ENCODE results near the gene OR8K5.
"Not testable (repeated sequence)": the region's sequence is repeated elsewhere in the genome, so short reads cannot be mapped to it uniquely, and the experiment has no call there.

OR8K5 gene, protein sequence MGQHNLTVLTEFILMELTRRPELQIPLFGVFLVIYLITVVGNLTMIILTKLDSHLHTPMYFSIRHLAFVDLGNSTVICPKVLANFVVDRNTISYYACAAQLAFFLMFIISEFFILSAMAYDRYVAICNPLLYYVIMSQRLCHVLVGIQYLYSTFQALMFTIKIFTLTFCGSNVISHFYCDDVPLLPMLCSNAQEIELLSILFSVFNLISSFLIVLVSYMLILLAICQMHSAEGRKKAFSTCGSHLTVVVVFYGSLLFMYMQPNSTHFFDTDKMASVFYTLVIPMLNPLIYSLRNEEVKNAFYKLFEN

GRCh38 chr11:56160217-56160616, at the start of gene OR8K5:
Gene OR8K5 (minus strand): TSS chr11:56160317. CDS start chr11:56160317, 0 bp downstream.
- in situ Hi-C loops (cut with MboI; ENCODE audit: low sequenced_read_pairs) = no loop called here

DNA sequence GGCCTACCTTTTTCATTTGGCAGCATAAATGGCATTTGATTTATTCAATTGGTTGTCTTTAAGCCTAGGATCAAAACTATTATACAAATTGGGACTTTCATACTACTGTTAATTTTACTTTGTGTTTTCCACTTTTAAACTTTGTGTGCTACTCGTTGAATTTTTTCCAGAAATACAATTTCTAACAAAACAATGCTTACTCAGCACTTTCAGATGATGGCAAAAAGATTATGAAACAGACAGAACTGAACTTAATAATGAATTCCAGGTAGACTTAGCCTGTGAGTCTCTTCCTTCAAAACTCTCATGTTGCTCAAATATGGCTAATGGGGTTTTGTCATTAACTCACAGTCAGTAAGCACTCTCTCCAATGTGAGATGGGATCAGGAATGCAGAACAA, 47.7 kb upstream of the OR8K5 start:
- in situ Hi-C loops (cut with MboI; ENCODE audit: low sequenced_read_pairs) = no loop called here

DNA sequence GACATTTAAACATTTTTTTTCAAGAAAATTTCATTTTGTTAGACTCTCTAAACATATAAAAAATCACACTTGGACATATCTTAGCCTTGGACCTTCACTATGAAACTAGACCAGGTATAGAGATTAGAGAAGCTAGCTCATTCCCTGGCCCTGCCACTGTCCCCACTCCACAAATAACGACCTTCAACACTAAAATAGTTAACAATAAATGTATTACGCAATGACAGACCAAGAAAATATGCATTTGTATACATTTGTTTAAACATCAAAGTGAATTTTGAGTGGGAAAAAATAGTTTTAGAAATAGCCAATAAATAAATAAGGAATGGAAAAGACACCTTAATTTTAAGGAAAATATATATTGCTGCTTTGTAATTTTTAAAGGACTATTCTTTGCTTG, 37.2 kb upstream of the OR8K5 start:
- in situ Hi-C loops (cut with MboI; ENCODE audit: low sequenced_read_pairs) = no loop called here

DNA sequence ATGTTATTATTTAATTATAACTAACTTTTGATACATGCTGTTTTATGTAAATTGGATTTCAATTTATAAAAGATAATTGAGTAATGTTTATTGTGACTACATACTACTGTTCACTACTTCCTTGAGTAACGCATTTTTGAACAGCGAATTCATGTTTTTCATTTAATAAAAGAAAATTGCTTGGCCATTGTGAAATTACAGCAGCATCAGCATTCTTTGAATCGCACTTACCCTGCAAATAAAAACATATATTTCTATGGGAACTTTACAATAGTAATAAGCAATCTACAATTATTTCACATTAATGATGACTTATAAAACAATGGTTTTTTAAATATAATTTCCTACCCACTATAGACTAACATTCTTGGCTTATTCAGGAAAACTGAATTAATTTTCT, 36.6 kb upstream of the OR8K5 start:
- in situ Hi-C loops (cut with MboI; ENCODE audit: low sequenced_read_pairs) = no loop called here

GRCh38 chr11:56188602-56189001, 28.5 kb upstream of the OR8K5 start:
- in situ Hi-C loops (cut with MboI; ENCODE audit: low sequenced_read_pairs) = no loop called here

- in situ Hi-C loops (cut with MboI; ENCODE audit: low sequenced_read_pairs) = no loop called here
These were observed 23.3 kb upstream of the OR8K5 start for GRCh38 chr11:56183459-56183858.

DNA sequence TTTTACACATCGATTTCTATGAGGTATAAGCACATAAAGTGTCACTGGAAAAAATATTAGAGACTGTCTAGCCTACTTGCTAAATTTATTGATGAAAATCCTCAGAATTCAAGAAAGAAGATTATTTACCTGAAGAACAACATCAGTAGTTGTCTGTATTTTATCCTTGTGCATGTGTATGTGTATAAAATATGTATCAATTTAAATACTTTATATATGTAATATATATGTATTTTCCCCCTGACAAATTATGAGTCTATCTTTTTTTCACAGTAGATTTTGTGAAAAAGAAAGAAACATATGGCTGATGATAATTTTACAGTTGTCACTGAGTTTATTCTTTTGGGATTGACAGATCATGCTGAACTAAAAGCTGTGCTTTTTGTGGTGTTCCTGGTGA, 16.2 kb upstream of the OR8K5 start, which contains the start of gene OR5J2:
Gene OR5J2 (plus strand): TSS at position 301 of the 400 bp plus-strand sequence. CDS start 0 bp downstream, at position 301.
- in situ Hi-C loops (cut with MboI; ENCODE audit: low sequenced_read_pairs) = no loop called here

- in situ Hi-C loops (cut with MboI; ENCODE audit: low sequenced_read_pairs) = no loop called here
These were observed 12.2 kb upstream of the OR8K5 start for GRCh38 chr11:56172256-56172830.

GRCh38 chr11:56163804-56164203, 3.7 kb upstream of the OR8K5 start:
- in situ Hi-C loops (cut with MboI; ENCODE audit: low sequenced_read_pairs) = no loop called here

GRCh38 chr11:56152333-56152732, 7.8 kb downstream of the OR8K5 start:
- in situ Hi-C loops (cut with MboI; ENCODE audit: low sequenced_read_pairs) = no loop called here

- in situ Hi-C loops (cut with MboI; ENCODE audit: low sequenced_read_pairs) = no loop called here
These were observed 8.7 kb downstream of the OR8K5 start for GRCh38 chr11:56151376-56151775.

GRCh38 chr11:56143681-56144080, 16.4 kb downstream of the OR8K5 start:
- in situ Hi-C loops (cut with MboI; ENCODE audit: low sequenced_read_pairs) = not testable (repeated sequence)

DNA sequence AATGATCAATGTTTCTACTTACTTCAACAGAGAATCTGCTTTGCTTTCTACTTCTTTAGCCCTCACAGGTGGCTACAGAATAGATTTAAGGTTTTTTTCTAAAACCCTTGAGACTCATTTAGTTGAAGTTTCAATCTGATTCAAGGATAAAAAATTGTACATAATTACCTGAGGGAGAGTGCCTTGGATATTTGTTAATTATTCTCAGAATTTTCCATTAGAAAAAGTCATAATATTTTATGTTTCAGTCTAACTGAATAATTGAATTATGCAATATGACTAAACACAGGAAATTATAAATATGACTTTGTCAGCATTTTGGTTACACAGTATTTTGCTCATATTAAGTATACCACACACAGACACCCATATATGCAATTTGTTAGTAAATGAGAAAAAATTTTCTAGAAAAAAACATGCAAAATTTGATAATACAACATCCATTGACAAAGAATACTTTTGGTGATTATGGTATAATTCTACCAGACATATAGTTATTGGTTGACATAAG, 19.9 kb downstream of the OR8K5 start, which contains the start of gene OR8J3:
Gene OR8J3 (minus strand): TSS at position 51 of the 511 bp plus-strand sequence. CDS start 2,483 bp downstream, outside the sequence.
- in situ Hi-C loops (cut with MboI; ENCODE audit: low sequenced_read_pairs) = no loop called here

DNA sequence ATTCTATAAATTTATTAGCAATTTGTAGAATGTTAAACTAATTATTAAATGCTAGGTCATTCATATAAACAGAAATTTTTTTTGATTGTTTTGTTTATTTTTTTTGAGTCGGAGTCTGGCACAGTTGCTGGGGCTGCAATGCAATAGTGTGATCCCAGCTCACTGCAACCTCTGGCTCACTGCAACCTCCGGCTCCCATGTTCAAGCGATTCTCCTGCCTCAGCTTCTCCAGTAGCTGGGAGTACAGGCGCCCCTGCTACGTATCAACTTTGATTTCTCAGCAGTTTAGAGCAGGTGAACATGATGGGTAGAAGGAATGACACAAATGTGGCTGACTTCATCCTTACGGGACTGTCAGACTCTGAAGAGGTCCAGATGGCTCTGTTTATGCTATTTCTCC, 38.0 kb downstream of the OR8K5 start, which contains the start of gene OR8H3:
Gene OR8H3 (plus strand): TSS at position 301 of the 400 bp plus-strand sequence. CDS start 0 bp downstream, at position 301.
- in situ Hi-C loops (cut with MboI; ENCODE audit: low sequenced_read_pairs) = no loop called here
